ENCODE results near the gene FAM117A.

The FAM117A gene

DNA sequence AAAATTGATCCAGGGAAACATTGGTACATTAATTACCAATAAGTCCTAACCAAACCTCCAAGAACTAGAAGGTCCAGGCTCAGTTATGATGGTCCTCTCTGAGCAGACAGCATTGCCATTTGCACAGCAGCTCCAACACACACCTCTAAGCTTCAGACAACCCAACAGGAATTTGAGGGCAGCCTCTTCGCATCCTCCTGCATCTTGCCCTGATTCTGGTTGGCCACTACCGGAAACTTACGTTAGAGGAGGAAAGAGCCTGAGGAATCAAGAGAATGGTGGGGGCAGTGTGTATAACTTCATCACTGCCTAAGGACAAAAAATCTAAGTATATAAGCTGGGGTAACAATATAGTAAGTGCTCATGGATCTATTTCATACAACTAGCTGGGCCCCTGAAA, 15.7 kb downstream of the FAM117A start:
- no peak overlapping the region for H3K4me3 ChIP-seq (ENCODE audit: low read length)
- TF ChIP-seq CTCF (IDR thresholded peaks at IDR 0.05; ENCODE audit: insufficient read depth, low read depth, low read length, missing control alignments), result no peak
- DNase-seq (ENCODE audit: low read depth), result no peak

- DNase-seq (ENCODE audit: low read depth), result no peak
- no peak overlapping the region for H3K4me3 ChIP-seq (ENCODE audit: low read length)
Observed at GRCh38 chr17:49747632-49748031, 16.3 kb downstream of the FAM117A start.

GRCh38 chr17:49746791-49747490, 17.0 kb downstream of the FAM117A start:
- no peak overlapping the region for H3K4me3 ChIP-seq (ENCODE audit: low read length)
- DNase-seq (ENCODE audit: low read depth), result no peak
- no peak for TF ChIP-seq CTCF (IDR thresholded peaks at IDR 0.05; ENCODE audit: insufficient read depth, low read depth, low read length, missing control alignments)

More at GRCh38 chr17:49747632-49748031, 16.3 kb downstream of the FAM117A start:
- no peak for TF ChIP-seq CTCF (IDR thresholded peaks at IDR 0.05; ENCODE audit: insufficient read depth, low read depth, low read length, missing control alignments)

DNA sequence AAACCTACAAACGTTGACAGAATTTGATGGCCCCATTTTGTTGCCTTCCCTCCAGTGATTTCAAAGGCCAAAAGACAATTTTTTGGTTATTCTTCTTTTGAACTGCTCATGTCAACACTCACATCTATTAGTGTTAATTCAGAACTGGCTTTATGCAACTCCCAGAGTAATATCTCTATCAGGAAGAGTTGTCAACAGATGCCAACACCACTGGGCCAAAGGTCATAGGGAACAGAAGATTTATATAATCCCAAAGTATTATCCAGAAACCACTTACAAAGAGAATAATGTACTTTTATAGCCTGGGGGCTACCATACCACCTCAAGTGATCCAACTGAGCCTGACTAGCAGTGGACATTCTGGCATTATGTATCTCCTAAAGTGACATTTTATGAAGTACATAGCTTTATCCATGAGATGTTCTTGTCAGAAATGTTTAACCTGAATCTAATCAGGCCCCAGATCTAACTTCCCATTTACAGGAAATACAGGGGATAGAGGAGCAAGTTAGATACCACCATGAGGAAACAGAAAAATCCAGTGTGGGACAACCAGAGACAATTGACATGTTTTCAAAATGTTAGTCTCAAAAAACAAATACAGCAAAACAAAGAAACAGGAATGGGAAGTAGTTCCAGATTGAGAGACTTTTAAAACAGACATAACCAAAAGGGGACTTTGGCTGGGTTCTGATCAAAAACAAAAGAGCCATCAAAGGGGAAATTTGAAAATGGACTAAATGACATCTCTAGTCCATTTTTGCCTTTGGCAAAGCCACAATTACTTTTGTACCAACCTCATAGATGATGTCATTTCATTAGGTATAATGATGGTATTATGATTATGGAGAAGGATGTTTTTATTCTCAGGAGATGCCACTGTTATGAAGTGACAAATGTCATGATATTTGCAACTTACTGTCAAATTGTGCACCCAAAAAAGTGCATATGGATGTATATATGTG, 18.5 kb downstream of the FAM117A start:
- TF ChIP-seq CTCF (IDR thresholded peaks at IDR 0.05; ENCODE audit: insufficient read depth, low read depth, low read length, missing control alignments), result no peak
- H3K4me3 ChIP-seq (ENCODE audit: low read length), result no peak overlapping the region
- DNase-seq (ENCODE audit: low read depth), result no peak

DNA sequence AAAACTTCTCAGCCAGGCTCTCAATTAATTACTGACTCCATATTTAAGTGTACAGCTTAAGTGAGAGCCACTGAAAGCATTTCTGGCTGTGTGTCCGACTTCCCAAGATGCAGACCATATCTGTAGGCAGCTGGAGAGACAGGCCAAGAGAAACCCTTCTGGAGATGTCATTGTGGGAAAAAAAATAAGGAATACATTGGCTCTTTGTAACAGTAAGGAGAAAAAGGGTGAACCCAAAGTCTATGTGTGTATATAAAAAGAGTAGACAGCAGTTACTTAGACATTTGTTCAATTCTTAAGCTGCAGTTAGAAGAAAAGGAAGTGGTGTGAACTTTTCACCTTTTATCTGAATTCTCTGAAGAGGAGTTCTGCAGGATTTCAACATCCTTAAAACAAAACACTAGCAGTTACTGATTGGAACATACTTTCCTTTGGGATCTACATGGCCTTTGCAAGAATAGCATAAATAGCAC, 21.7 kb downstream of the FAM117A start:
- H3K4me3 ChIP-seq (ENCODE audit: low read length), result no peak overlapping the region
- TF ChIP-seq CTCF (IDR thresholded peaks at IDR 0.05; ENCODE audit: insufficient read depth, low read depth, low read length, missing control alignments), result no peak
- no peak for DNase-seq (ENCODE audit: low read depth)

DNA sequence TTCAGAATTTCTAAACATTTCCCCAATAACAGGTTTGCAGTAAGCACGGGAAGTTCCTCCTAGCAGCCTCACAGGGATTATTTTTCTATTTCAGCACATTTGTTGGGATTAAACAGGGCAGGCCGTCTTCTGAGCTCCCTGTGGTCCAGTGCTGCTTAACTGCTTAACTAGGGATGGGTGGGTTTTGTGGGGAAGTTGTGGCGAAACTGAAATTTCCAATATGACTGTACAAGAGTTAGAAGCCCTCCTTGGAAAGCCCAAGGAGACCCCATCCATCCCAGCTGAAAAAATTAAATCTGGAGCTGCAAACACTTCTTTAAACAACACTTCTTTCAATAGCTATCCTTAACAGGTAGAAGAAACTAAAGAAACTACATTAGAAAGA, 22.2 kb downstream of the FAM117A start:
- TF ChIP-seq CTCF (IDR thresholded peaks at IDR 0.05; ENCODE audit: insufficient read depth, low read depth, low read length, missing control alignments), result no peak
- DNase-seq (ENCODE audit: low read depth), result no peak
- no peak overlapping the region for H3K4me3 ChIP-seq (ENCODE audit: low read length)
